Naive B cell (primary cell): Measurements from ENCODE around the gene ERBB3. TPM values are rescaled to one million over a fixed set of nuclear protein-coding genes. Genes with fewer than 3 reads are reported as not detected.
"Not testable (repeated sequence)": the region's sequence is repeated elsewhere in the genome, so short reads cannot be mapped to it uniquely, and the experiment has no call there.

Experiments
- ATAC-seq, 2 donors: fragments of 150-1000 bp; cut with Tn5 transposase; 2 replicates each; pipeline ENCODE4 v1.10.0; 2021; ENCODE audit warnings: low read depth in 2 of 2, mild to moderate bottlenecking in 2 of 2, moderate library complexity in 2 of 2
- DNase-seq: peaks from one replicate; pipeline ENCODE4 v3.0.0; 2022
- H3K27ac Mint-ChIP-seq, 6 donors: one replicate each; pipeline ENCODE4 v1.8.0; 2020 to 2022; ENCODE audit warnings: mild to moderate bottlenecking in 6 of 6, mixed read lengths in 6 of 6, moderate library complexity in 5 of 6, inconsistent platforms in 2 of 6
- H3K27me3 Mint-ChIP-seq, 3 donors: one replicate each; pipeline ENCODE4 v1.8.0; 2021 to 2022; ENCODE audit warnings: mixed read lengths in 3 of 3, mild to moderate bottlenecking in 1 of 3
- H3K36me3 Mint-ChIP-seq, 2 donors: one replicate each; pipeline ENCODE4 v1.8.0; 2020 to 2022; ENCODE audit warnings: mixed read lengths in 2 of 2, inconsistent platforms in 1 of 2, mild to moderate bottlenecking in 1 of 2
- H3K4me1 Mint-ChIP-seq, 3 donors: one replicate each; pipeline ENCODE4 v1.8.0; 2020 to 2022; ENCODE audit warnings: mixed read lengths in 3 of 3, inconsistent platforms in 1 of 3, mild to moderate bottlenecking in 1 of 3, moderate library complexity in 1 of 3
- H3K4me3 Mint-ChIP-seq, 8 donors: one replicate each; pipeline ENCODE4 v1.8.0; 2020 to 2022; ENCODE audit warnings: mild to moderate bottlenecking in 8 of 8, mixed read lengths in 8 of 8, moderate library complexity in 8 of 8, inconsistent platforms in 2 of 8
- H3K9me3 Mint-ChIP-seq, 7 donors: one replicate each; pipeline ENCODE4 v1.8.0; 2020 to 2022; ENCODE audit warnings: mixed read lengths in 7 of 7, mild to moderate bottlenecking in 5 of 7, inconsistent platforms in 2 of 7, moderate library complexity in 1 of 7
- polyA plus RNA-seq, 6 donors: library from polyadenylated mRNA; unstranded; fragments of 300-500 nt; fragmentation: Illumina TruSeq; gene quantifications; one replicate each; pipeline ENCODE4 v1.2.3, GENCODE V29; 2021; ENCODE audit warnings: low read depth in 6 of 6

ERBB3 gene
- not detected for polyA plus RNA-seq

GRCh38 chr12:56079723-56080555, at the start of gene ERBB3:
ERBB3 (plus strand) TSS chr12:56080165; CDS start chr12:56080301, 136 bp downstream.
- no peaks in the 10 kb centered on the region for H3K36me3 Mint-ChIP-seq
- H3K4me1 Mint-ChIP-seq = peaks cover 5 to 8% (median 5%) of the 10 kb centered on the region in 3 donors
- peak; percentile 27 for DNase-seq
- peak; percentile 56 to 58 for ATAC-seq
- H3K4me3 Mint-ChIP-seq = peak within 1 kb of the TSS; percentile 78 to 91 (median 88)
- H3K9me3 Mint-ChIP-seq = no peaks in the 10 kb centered on the region
- H3K27ac Mint-ChIP-seq = peak within 1 kb of the TSS in 2 of 6 donors; percentile 30 to 44
- peaks cover 28 to 47% (median 29%) of the 10 kb centered on the region in 3 donors for H3K27me3 Mint-ChIP-seq

- Mint-ChIP-seq H3K4me1 (no peaks in the 10 kb centered on the region), H3K4me3 (no peak overlapping the region), H3K27ac (peak overlapping the region in 1 of 6 donors; percentile 0), H3K36me3 (peaks cover 2 to 10% of the 10 kb centered on the region in 2 donors), H3K9me3 (no peaks in the 10 kb centered on the region), H3K27me3 (no peaks in the 10 kb centered on the region)
- no peak for ATAC-seq
- no peak for DNase-seq
Observed at GRCh38 chr12:56031987-56032386, 48.0 kb upstream of the ERBB3 start.

- Mint-ChIP-seq H3K4me1 (no peaks in the 10 kb centered on the region), H3K27ac (peak overlapping the region in 2 of 6 donors; percentile 47 to 82), H3K9me3 (no peaks in the 10 kb centered on the region), H3K27me3 (no peaks in the 10 kb centered on the region), H3K4me3 (no peak overlapping the region), H3K36me3 (peaks cover 3 to 10% of the 10 kb centered on the region in 2 donors)
- ATAC-seq (no peak), DNase-seq (no peak)
Observed at GRCh38 chr12:56034586-56035332, 45.2 kb upstream of the ERBB3 start.

- Mint-ChIP-seq H3K27me3 (no peaks in the 10 kb centered on the region), H3K4me1 (peaks cover 5 to 13% (median 7%) of the 10 kb centered on the region in 3 donors), H3K9me3 (no peaks in the 10 kb centered on the region), H3K27ac (no peak overlapping the region), H3K4me3 (no peak overlapping the region), H3K36me3 (peaks cover 8 to 16% of the 10 kb centered on the region in 2 donors)
- DNase-seq (no peak), ATAC-seq (no peak)
Observed at GRCh38 chr12:56037161-56037560, 42.8 kb upstream of the ERBB3 start.

GRCh38 chr12:56038022-56038655, 41.8 kb upstream of the ERBB3 start:
- no peak overlapping the region for H3K4me3 Mint-ChIP-seq
- no peaks in the 10 kb centered on the region for H3K27me3 Mint-ChIP-seq
- peak overlapping the region in 1 of 6 donors; percentile 9 for H3K27ac Mint-ChIP-seq
- DNase-seq (no peak), ATAC-seq (no peak)
- peaks cover 8 to 18% of the 10 kb centered on the region in 2 donors for H3K36me3 Mint-ChIP-seq
- peaks cover 14 to 23% (median 14%) of the 10 kb centered on the region in 3 donors for H3K4me1 Mint-ChIP-seq
- no peaks in the 10 kb centered on the region for H3K9me3 Mint-ChIP-seq

- Mint-ChIP-seq H3K9me3 (no peaks in the 10 kb centered on the region), H3K4me1 (peaks cover 17 to 29% (median 17%) of the 10 kb centered on the region in 3 donors), H3K36me3 (peaks cover 8 to 15% of the 10 kb centered on the region in 2 donors), H3K27me3 (no peaks in the 10 kb centered on the region), H3K27ac (peak overlapping the region in 1 of 6 donors; percentile 65), H3K4me3 (peak overlapping the region in 2 of 8 donors; percentile 29 to 91)
- ATAC-seq = no peak
- DNase-seq = no peak
Observed at GRCh38 chr12:56040151-56040550, 39.8 kb upstream of the ERBB3 start.

GRCh38 chr12:56040963-56041551, 38.9 kb upstream of the ERBB3 start:
- H3K4me1 Mint-ChIP-seq = peaks cover 17 to 31% (median 17%) of the 10 kb centered on the region in 3 donors

GRCh38 chr12:56041552-56042429, 38.2 kb upstream of the ERBB3 start, which contains the start of gene RPS26:
RPS26 (plus strand) TSS chr12:56041918; CDS start chr12:56042167, 249 bp downstream.
- peak within 1 kb of the TSS; percentile 91 to 100 (median 99) for H3K4me3 Mint-ChIP-seq
- H3K9me3 Mint-ChIP-seq = no peaks in the 10 kb centered on the region
- H3K27ac Mint-ChIP-seq = peak within 1 kb of the TSS; percentile 97 to 100 (median 98)
- no peaks in the 10 kb centered on the region for H3K27me3 Mint-ChIP-seq
- H3K36me3 Mint-ChIP-seq = peaks cover 7 to 8% of the 10 kb centered on the region in 2 donors
- peak; percentile 93 for DNase-seq
- ATAC-seq = peak; percentile 93 to 95
- peaks cover 17 to 37% (median 23%) of the 10 kb centered on the region in 3 donors for H3K4me1 Mint-ChIP-seq

More at GRCh38 chr12:56040963-56041551, 38.9 kb upstream of the ERBB3 start:
- Mint-ChIP-seq H3K9me3 (no peaks in the 10 kb centered on the region), H3K36me3 (peaks cover 7 to 8% of the 10 kb centered on the region in 2 donors), H3K27ac (peak overlapping the region; percentile 12 to 100 (median 90)), H3K4me3 (peak overlapping the region; percentile 91 to 100 (median 99)), H3K27me3 (no peaks in the 10 kb centered on the region)
- no peak for DNase-seq
- ATAC-seq = no peak

GRCh38 chr12:56042430-56042813, 37.5 kb upstream of the ERBB3 start:
- not testable (repeated sequence) for H3K27me3 Mint-ChIP-seq, H3K9me3 Mint-ChIP-seq, H3K36me3 Mint-ChIP-seq, DNase-seq, ATAC-seq
- peaks cover 17 to 43% (median 23%) of the 10 kb centered on the region in 3 donors for H3K4me1 Mint-ChIP-seq
- H3K4me3 Mint-ChIP-seq = peak overlapping the region; percentile 91 to 100 (median 99)
- H3K27ac Mint-ChIP-seq = peak overlapping the region; percentile 97 to 100 (median 98)

- Mint-ChIP-seq H3K36me3 (peaks cover 5 to 7% of the 10 kb centered on the region in 2 donors), H3K4me1 (peaks cover 17 to 44% (median 23%) of the 10 kb centered on the region in 3 donors), H3K4me3 (peak overlapping the region; percentile 91 to 100 (median 99)), H3K27ac (peak overlapping the region; percentile 64 to 100 (median 94)), H3K27me3 (no peaks in the 10 kb centered on the region), H3K9me3 (no peaks in the 10 kb centered on the region)
- ATAC-seq (no peak), DNase-seq (no peak)
Observed at GRCh38 chr12:56042843-56043242, 37.1 kb upstream of the ERBB3 start.

- H3K36me3 Mint-ChIP-seq = peaks cover 5 to 7% of the 10 kb centered on the region in 2 donors
- peak overlapping the region in 1 of 8 donors; percentile 72 for H3K4me3 Mint-ChIP-seq
- H3K9me3 Mint-ChIP-seq = no peaks in the 10 kb centered on the region
- DNase-seq (no peak), ATAC-seq (no peak)
- H3K27ac Mint-ChIP-seq = peak overlapping the region in 4 of 6 donors; percentile 24 to 69 (median 66)
- peaks cover 17 to 37% (median 20%) of the 10 kb centered on the region in 3 donors for H3K4me1 Mint-ChIP-seq
- no peaks in the 10 kb centered on the region for H3K27me3 Mint-ChIP-seq
Observed at GRCh38 chr12:56046027-56046780, 33.8 kb upstream of the ERBB3 start.
